Esophagus muscularis mucosa (tissue), 3 donors: ENCODE measurements around the gene HEMGN.

ENCODE experiments used
- CTCF ChIP-seq, 3 experiments: fragments of 200-600 bp in 2 of 3; fragments of 450-650 bp in 1 of 3; sonication (generic) in 2 of 3; IDR thresholded peaks; one replicate each; pipeline ENCODE4 v1.5.1; 2017 to 2019; ENCODE audit warnings: antibody characterized with exemption in 3 of 3, mild to moderate bottlenecking in 2 of 3, moderate library complexity in 1 of 3
- POLR2A ChIP-seq: fragments of 450-650 bp; IDR thresholded peaks from one replicate; pipeline ENCODE4 v1.6.1; 2017; ENCODE audit warnings: antibody characterized with exemption, moderate library complexity, mild to moderate bottlenecking, low read depth

GRCh38 chr9:97921959-97922724 lies 15.8 kb downstream of the HEMGN start, which contains the start of gene TRMO:
- TF ChIP-seq CTCF (IDR thresholded peaks at IDR 0.05) = peak; percentile 58 to 75 (median 64)
- peak; percentile 64 for TF ChIP-seq POLR2A
